ENCODE results near the gene ZPLD1.

The ZPLD1 gene

DNA sequence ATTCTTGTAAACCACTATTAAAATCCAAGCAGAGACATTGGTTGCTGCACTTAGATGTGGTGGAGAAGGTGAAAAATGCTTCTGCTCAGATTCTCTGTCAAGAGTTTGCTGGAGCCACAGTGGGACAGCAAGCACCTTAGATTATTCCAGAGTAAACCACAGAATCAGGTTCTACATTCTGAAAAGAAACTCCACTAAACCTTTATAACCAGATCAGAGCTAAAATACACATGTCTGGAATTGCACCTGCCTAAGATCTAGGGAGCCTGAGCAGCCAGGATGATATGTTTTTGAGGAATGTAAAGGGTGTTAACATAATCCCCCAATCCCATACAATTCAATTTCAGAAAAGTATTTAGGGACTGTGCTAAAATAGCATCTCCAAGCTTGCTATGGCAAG, at the start of gene ZPLD1:
Gene ZPLD1, plus strand, starts transcription at position 301 of the 400 bp plus-strand sequence. CDS start 3,473 bp downstream, outside the sequence.
- DNase-seq = no peak

DNA sequence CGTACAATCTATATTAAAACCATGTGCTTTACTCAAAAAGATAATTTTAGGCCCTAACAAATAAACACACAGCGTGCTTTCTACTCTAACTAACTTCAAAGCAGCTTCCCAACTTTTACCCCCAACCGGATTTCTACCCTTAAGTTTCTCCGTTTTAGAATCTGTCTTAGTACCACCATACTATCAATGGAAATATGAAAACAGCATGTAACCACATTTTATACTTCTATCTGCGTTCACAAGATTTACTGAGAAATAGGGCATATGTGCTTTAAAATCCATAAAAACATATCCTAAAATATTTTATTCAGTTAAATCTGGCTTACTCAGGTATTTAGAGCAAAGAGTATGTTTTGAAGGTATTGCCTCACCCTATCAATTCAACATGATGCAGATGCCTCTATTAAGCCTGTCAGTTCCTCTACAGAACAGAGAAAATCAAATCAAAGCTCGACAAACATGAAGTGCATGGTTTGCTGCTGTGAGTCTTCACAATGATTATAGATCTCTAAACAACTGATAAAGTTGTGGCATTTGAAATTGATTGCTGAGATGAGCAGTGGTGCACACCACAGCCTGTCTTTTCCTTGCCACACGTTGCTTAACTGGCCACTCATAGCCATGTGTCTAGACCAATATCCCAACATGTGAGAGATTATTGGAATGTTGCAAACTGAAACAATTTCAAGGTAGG, 44.5 kb upstream of the ZPLD1 start:
- DNase-seq = no peak

GRCh38 chr3:102390916-102391315, 43.9 kb upstream of the ZPLD1 start:
- no peak for DNase-seq

- DNase-seq = no peak
Observed at GRCh38 chr3:102391491-102391890, 43.3 kb upstream of the ZPLD1 start.

DNA sequence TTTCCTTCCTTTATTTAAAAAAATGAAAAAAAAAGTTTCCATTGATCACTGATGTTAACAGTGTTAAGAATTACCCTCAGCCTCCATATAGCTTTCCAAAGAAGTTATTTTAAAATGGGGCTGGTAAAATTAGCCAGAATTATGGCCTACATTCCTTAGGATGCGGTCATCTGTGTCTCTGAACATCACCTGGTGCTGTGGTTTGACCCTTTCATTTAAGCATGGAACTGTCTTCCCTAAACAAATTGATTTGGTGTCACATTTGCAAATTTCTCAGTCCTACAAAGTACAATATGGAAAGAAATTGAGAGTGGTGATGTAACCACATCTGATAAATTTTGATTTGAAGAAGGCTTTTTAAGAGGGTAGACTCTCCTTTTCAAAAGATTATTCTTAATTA, 40.3 kb upstream of the ZPLD1 start:
- no peak for DNase-seq

GRCh38 chr3:102398176-102398575, 36.6 kb upstream of the ZPLD1 start:
- DNase-seq = no peak

DNA sequence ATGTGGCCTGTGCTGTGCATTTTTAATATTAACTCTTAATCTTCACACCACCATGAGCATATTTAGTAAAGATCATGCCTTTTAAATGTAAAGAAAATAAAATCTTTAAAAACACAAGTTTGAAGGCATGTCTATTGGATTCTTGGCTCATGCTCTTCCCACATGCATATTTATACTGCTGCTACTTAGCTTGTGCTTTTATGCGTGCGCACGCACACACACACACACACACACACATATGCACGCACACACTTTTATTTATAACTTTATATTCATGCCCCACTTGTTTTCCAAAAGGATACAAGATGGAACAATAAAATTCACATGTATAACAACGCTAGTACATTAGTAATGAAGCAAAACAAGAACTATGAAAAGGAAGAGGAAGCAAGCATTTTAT, 36.1 kb upstream of the ZPLD1 start:
- no peak for DNase-seq

GRCh38 chr3:102400142-102400541, 34.7 kb upstream of the ZPLD1 start:
- no peak for DNase-seq

DNA sequence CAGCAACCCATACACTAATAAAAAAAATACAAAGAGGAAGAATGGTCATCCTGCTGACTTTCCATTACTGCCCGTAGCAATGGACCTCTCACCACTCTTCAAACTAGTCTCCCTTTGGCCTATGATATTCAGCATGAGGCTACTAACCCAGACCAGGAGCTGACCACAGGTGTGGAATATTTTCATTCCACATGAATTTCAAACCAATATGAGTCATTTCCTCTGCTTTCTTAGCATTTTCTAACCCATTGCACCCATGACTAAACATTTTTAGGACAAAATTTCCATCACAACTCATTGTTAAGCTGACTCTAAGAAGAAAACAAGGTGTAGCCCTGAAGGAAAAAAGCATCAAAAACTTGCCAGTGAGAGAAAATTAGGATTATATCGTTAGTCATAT, 34.0 kb upstream of the ZPLD1 start:
- no peak for DNase-seq

DNA sequence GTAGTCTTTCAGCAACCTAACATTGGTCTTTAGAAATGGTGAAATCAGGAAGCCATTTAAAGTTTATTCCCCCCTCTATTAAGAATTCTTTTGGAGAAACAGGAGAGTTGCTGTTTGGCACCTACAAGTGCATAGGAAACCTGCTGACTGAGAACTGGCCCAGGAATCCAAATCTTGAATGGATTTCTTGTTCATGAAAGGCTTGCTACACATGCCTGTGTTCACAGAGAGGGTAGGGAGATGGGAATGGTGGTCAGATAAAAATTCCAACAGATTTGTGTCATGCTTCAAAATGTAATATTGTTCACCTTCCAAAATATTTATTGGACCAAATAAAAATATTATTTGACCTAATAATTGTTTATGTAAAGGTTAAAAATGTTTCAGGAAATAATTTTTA, 24.2 kb upstream of the ZPLD1 start:
- DNase-seq = no peak

DNA sequence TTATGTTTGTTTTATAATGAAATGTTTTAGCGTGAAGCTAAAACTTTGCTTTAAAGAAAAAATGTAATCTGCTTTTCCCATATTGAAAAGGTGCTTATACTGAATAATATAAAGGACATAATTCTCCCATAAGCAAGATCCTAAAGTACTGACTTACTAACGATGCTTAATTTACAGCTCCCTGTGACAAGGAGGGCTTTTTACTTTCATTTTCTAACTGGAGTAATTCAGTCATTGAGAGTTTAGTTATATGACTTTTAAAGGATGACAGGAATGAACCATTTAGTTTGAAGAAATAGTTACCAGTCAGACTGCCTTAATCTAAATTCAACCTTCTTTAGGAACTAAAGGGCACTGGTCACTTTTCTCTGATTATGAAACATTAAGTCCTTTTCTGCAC, 19.3 kb upstream of the ZPLD1 start:
- DNase-seq = no peak

DNA sequence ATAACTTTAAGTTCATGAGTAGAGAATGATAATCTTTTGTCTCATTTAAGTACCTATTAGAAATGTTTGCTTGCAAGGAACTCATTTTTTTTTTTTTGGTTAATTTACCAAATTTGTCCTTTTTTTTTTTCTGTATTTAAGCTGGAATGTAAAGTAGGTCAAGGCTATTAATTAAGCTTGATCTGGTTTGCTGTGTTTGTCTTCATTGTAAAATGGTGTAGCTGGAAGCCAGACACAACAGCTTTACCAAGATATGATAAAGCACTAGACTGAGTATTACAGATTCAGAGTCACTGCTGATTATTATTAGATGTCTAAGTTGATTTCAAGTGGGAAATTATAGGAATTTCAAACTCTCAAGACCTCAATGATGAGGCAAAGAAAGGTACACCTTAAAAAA, 15.0 kb upstream of the ZPLD1 start:
- DNase-seq = no peak

DNA sequence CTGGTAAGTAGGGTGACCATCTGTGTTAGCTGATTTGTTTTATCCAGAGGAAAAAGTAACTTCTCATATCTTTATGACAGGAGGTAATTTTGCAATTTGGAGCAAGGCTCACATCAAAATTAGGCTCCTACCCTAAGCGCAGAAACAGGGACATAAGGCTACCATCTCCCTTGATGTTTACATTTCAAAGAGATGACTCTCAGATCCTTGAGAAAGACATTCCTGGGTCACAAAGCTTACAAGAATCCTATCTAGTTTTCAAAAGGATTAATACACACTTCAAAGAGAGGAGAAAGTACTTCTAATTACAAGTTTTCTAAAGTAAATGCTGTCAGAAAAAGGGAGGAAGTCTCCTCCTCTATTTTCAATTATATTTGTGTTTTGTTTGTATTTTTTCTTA, 7.0 kb downstream of the ZPLD1 start:
- no peak for DNase-seq

DNA sequence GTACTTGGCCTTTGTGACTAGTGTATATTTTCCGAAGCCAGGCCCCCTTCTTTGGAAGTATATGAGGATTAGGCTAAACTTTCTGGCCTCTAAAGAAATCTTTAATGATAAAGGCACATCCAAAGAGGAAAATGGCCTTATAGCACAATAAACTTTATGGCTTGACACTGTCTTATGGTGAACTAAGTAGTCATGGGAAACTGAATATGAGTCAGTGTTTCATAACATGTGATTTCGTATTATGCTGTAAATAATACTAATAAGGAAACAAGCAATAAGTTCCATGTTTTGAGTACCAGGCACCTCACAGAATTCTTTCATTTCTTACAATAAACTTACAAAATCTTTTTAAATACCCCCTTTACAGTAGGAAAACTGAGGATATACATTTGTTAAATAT, 8.2 kb downstream of the ZPLD1 start:
- DNase-seq = no peak

DNA sequence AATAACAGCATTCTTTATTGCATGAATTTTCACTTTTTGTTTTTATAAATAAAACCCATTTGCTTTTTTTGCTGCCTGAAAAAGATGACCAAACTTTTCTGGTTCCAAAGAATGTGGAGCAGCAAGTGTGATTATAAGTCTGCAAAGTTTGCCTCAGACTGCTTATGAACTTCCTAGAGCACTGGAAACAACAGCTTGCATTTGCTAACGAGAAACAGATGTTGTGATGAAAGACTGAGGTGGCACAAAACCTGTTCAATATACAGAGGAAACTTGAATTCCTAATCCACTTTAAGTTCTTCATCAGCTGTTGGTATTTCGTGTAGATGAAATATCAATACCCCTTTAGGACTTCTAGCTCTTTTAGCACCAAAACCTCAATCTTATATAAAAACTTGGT, 9.3 kb downstream of the ZPLD1 start:
- no peak for DNase-seq

DNA sequence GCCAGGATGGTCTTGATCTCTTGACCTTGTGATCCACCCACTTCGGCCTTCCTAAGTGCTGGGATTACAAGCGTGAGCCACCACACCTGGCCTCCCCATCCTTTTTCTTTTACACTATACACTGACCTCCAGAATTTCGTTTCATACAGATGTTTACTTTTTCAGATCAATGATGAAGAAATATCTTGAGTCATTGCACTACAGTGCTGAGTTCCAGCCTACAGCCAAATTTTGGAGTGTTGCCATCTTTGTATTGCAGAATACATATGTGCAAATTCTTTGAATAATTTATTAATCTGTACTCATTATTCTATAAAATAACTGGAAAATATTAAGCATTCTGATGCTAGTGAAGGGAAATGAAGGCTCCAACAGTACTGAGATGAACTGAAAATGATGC, 12.5 kb downstream of the ZPLD1 start:
- no peak for DNase-seq

DNA sequence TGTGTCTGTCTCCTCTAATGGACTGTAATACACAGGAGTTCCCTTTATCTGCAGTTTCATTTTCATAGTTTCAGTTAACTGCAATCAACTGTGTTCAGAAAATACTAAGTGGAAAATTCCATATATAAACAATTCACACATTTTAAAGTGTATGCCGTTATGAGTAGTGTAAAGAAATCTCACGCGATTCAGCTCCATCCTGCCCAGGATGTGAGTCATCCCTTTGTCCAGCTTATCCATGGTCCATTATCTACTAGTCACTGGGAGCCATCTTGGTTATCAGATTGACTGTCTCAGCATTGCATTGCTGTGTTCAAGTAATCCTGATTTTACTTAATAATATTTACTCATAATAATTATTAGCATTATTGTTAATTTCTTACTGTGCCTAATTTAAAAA, 14.5 kb downstream of the ZPLD1 start:
- no peak for DNase-seq

DNA sequence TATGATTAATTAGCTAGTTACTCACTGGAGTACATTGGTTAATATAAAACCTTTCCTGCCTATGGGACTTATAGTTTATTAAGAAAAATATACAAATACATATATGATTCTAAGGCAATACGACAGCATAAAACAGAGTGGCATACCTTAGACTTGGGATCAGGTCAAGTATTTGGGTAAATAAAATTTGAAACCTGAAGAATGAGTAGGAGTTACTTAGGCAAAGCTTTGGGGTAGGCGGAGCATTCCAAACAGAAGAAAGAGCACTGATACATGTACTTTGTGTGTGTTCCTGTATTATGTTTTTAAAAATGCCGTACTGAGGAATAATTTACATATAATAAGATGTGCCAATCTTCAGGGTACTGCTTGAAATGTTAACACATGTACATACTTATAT, 15.1 kb downstream of the ZPLD1 start:
- DNase-seq = no peak

GRCh38 chr3:102450976-102451375, 16.2 kb downstream of the ZPLD1 start:
- DNase-seq = no peak

DNA sequence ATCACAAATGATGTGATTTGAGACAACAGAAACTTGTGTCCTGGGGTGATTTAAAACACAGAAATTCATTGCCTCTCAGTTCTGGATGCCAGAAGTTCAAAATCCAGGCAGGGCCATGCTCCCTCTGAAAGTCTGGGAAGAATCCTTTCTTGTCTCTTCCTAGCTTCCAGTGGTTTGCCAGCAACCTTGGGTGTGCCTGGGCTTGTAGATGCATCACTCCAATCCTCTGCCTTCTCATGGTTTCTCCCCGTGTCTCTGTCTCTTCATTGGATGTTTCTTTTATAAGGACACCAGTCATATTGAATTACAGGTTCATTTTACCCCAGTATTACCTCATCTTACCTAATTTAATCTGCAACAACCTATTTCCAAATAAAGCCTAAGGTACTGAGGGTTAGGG, 16.7 kb downstream of the ZPLD1 start:
- DNase-seq = no peak

DNA sequence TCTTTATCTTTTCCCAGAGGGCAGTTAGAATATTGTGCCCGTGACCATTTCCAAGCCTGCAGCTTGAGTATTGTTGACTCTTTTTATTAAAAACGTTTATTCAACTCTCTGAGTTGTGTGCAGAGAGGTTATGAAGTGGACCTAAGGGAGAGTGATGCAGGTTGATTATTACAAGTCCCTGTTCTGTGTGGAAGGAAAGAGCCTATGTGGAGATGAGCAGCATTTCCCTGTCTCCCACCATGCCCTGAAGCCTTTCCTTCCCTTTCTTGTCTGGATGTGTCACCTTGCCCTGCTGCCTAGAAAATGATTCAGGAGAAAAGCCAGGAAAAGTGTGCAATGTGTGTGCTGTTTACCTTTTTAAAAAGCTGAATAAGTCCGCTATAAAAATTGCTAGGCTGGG, 19.4 kb downstream of the ZPLD1 start:
- no peak for DNase-seq

GRCh38 chr3:102457644-102458043, 22.8 kb downstream of the ZPLD1 start:
- DNase-seq = no peak

GRCh38 chr3:102460579-102460978, 25.8 kb downstream of the ZPLD1 start:
- no peak for DNase-seq

DNA sequence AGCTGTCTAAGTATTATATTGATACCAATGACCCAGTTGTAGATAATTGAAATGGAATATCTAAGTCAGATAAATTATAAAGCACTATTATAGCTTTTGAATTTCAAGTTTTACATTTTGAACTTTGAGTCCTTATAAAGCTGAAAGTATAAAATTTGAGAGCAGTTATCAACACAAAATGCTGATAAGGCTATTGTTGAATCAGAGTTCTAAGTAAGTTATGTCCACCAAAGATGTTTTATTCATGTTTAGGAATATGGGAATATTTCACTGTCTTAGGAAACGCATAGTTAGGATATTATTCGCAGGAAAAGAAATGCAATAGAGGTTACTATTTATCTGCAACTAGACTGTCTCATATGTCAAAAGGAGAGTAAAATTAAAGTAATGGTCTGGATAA, 29.4 kb downstream of the ZPLD1 start:
- no peak for DNase-seq

- DNase-seq = no peak
Observed at GRCh38 chr3:102466001-102466400, 31.2 kb downstream of the ZPLD1 start.

GRCh38 chr3:102470066-102470465, 35.3 kb downstream of the ZPLD1 start:
- no peak for DNase-seq
